ENCODE measurements around the gene NAA60.
A peak's percentile ranks its signal among the peaks of the same experiment; 100 is the strongest.
"Not testable (repeated sequence)": the region's sequence is repeated elsewhere in the genome, so short reads cannot be mapped to it uniquely, and the experiment has no call there.

NAA60 gene

DNA sequence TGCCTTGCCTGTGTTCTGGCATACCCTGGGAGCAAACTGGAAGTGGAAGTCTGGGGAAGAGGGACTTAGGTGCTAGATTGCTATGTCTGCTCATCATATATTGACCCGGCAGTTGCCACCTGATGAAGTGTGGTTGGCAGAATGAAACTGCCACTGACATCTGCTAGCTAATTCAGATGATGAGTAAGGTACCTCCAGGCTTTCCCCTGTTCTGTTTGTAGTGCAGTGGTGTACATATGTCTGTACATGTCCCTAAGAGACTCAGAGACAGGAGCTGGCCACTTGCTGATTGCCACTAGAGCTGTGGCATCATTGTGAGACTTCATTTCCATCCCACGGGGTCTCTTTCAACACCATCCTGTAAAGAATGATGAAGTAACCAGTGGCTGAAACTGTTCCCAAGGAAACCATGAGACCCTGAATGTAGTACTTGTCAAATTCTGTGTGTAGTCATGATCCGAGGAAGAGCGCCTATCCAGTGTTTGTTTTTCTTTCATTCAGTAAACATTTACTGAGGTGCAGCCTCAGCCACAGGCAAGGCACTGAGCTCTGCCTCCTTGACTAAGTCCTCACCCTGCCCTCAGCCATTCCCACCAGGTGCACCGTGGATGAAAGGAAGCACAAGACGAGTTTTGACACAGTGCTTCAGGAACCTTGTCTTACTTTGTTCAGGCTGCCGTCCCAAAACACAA, 70.6 kb downstream of the NAA60 start:
- Mint-ChIP-seq H3K9me3 (no peaks in the 10 kb centered on the region), H3K27me3 (no peaks in the 10 kb centered on the region), H3K4me3 (no peak overlapping the region), H3K4me1 (ENCODE audit: low read depth in 2 of 2) (peaks cover 15 to 20% of the 10 kb centered on the region in 2 donors), H3K36me3 (ENCODE audit: insufficient read depth) (peaks cover 21% of the 10 kb centered on the region), H3K27ac (peak overlapping the region in 1 of 2 donors; percentile 74)
- ATAC-seq (replicated peaks): no peak
- no peak for DNase-seq

GRCh38 chr16:3514621-3515020, 71.1 kb downstream of the NAA60 start:
- H3K36me3 Mint-ChIP-seq (ENCODE audit: insufficient read depth): peaks cover 22% of the 10 kb centered on the region
- ATAC-seq (replicated peaks): no peak
- H3K4me1 Mint-ChIP-seq (ENCODE audit: low read depth in 2 of 2): peaks cover 11 to 15% of the 10 kb centered on the region in 2 donors
- H3K9me3 Mint-ChIP-seq: no peaks in the 10 kb centered on the region
- DNase-seq: no peak
- no peak overlapping the region for H3K4me3 Mint-ChIP-seq
- peak overlapping the region in 1 of 2 donors; percentile 30 for H3K27ac Mint-ChIP-seq
- no peaks in the 10 kb centered on the region for H3K27me3 Mint-ChIP-seq

DNA sequence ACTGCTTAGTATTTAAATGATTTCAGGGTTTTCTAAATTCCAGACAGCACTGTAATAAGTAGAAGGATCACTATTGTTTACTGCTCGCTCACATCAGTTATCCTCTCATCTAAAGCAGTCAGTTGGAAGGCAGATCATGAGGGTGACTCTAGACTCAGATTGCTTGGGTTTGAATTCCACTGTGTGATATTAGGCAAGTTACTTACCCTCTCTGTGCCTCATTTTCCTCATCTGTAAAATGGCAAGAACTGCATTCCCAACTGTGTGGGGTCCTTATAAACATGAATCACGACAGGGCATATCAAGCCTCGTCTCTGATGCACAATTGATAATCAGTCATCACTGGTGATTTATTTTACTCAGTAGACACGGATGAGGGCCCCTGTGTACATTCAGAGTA, 72.4 kb downstream of the NAA60 start:
- no peak overlapping the region for H3K27ac Mint-ChIP-seq
- no peaks in the 10 kb centered on the region for H3K27me3 Mint-ChIP-seq
- no peaks in the 10 kb centered on the region for H3K9me3 Mint-ChIP-seq
- ATAC-seq (replicated peaks): no peak
- DNase-seq: no peak
- H3K4me3 Mint-ChIP-seq: no peak overlapping the region
- peaks cover 4 to 6% of the 10 kb centered on the region in 2 donors for H3K4me1 Mint-ChIP-seq (ENCODE audit: low read depth in 2 of 2)
- peaks cover 27% of the 10 kb centered on the region for H3K36me3 Mint-ChIP-seq (ENCODE audit: insufficient read depth)

GRCh38 chr16:3518292-3518985, 75.0 kb downstream of the NAA60 start:
- no peak for DNase-seq
- H3K27me3 Mint-ChIP-seq: no peaks in the 10 kb centered on the region
- no peak for ATAC-seq (replicated peaks)
- H3K4me3 Mint-ChIP-seq: no peak overlapping the region
- H3K36me3 Mint-ChIP-seq (ENCODE audit: insufficient read depth): peaks cover 19% of the 10 kb centered on the region
- H3K27ac Mint-ChIP-seq: no peak overlapping the region
- H3K9me3 Mint-ChIP-seq: no peaks in the 10 kb centered on the region
- peaks cover 1 to 4% of the 10 kb centered on the region in 2 donors for H3K4me1 Mint-ChIP-seq (ENCODE audit: low read depth in 2 of 2)

DNA sequence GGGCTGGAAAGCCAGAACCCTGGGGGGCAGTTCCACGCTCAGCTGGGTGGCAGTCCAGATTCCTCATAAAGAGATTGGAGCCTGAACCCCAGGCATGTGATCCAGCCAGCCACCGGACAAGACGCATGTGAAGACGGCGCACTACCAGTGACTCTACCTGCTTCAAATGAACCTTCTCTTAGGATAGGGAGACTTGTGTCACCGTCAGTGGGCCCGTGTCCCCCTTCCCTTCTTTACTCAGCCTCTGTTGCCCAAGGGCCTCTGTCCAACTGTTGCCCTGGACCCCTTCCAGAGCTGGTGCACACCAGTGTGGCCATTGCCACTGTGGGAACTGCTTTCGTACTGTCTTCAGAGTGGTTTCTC, 75.5 kb downstream of the NAA60 start:
- H3K4me1 Mint-ChIP-seq (ENCODE audit: low read depth in 2 of 2): peaks cover 0 to 4% of the 10 kb centered on the region in 2 donors
- H3K9me3 Mint-ChIP-seq: no peaks in the 10 kb centered on the region
- no peaks in the 10 kb centered on the region for H3K27me3 Mint-ChIP-seq
- H3K4me3 Mint-ChIP-seq: no peak overlapping the region
- DNase-seq (no peak), ATAC-seq (replicated peaks) (no peak)
- no peak overlapping the region for H3K27ac Mint-ChIP-seq
- peaks cover 17% of the 10 kb centered on the region for H3K36me3 Mint-ChIP-seq (ENCODE audit: insufficient read depth)

DNA sequence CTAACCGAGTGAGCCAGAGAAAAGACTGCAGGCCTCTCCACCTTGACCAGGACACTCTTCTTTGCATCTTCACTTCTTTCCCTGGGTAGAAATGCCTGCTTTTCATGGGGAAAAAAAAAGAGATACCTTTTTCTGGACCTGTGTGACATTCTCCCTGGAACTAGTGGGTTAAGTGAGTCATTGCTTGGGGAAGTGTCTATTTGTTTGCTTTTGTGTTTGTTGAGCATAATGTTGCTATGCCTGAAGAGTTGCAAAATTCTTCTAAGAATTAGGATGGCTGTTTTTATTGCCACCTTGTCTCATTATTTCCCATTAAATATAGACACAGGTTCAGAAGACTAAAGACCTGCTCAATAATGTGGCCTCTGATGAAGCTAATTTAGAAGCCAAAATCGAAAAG, 76.1 kb downstream of the NAA60 start:
- Mint-ChIP-seq H3K4me3 (no peak overlapping the region), H3K36me3 (ENCODE audit: insufficient read depth) (peaks cover 22% of the 10 kb centered on the region), H3K27ac (peak overlapping the region in 1 of 2 donors; percentile 73), H3K27me3 (no peaks in the 10 kb centered on the region), H3K9me3 (no peaks in the 10 kb centered on the region), H3K4me1 (ENCODE audit: low read depth in 2 of 2) (peaks cover 0 to 4% of the 10 kb centered on the region in 2 donors)
- DNase-seq (no peak), ATAC-seq (replicated peaks) (no peak)

DNA sequence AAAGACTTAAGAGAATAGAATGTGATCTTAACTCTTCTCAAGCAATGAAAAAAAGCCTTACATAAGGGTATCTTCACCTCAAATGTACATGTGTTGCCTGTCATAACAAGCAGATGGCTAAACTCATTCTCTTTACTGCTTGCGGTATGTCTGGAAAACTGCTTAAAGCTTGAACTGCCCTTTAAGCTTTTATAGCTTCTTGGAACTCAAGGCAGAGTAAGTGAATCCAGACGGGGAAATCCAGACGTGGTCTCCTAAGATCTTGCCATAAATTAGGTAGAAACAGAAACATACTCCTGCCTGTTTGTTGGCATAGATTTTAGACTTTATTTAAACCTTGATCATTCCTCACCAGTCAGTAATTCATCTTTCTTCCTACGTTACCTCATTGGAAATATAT, 76.9 kb downstream of the NAA60 start:
- Mint-ChIP-seq H3K27me3 (no peaks in the 10 kb centered on the region), H3K36me3 (ENCODE audit: insufficient read depth) (peaks cover 23% of the 10 kb centered on the region), H3K4me1 (ENCODE audit: low read depth in 2 of 2) (peaks cover 0 to 4% of the 10 kb centered on the region in 2 donors), H3K9me3 (no peaks in the 10 kb centered on the region), H3K4me3 (no peak overlapping the region), H3K27ac (no peak overlapping the region)
- DNase-seq: no peak
- ATAC-seq (replicated peaks): no peak

DNA sequence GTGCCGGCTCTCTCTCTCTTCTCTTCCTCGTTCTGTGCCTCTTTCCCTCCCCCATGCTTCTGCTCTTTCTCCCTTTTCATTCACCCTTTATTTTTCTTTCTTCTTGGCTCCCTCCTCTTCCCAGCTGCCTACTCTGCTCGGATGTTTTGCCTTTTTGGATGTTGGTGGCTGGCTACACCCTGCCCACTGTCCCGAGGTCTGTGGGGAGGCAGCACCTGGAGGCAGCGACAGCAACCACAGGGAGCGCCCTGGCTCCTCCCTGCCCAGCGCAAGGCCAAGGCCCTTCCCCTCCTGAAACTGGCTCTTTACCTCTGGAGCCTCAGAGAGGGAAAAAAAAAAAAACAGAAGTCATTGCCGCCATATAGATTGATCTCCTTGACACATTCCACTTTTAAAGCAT, 77.4 kb downstream of the NAA60 start:
- Mint-ChIP-seq H3K36me3 (ENCODE audit: insufficient read depth) (peaks cover 26% of the 10 kb centered on the region), H3K4me1 (ENCODE audit: low read depth in 2 of 2) (peaks cover 0 to 4% of the 10 kb centered on the region in 2 donors), H3K27ac (peak overlapping the region in 1 of 2 donors; percentile 5), H3K9me3 (no peaks in the 10 kb centered on the region), H3K27me3 (no peaks in the 10 kb centered on the region), H3K4me3 (no peak overlapping the region)
- DNase-seq (no peak), ATAC-seq (replicated peaks) (no peak)

DNA sequence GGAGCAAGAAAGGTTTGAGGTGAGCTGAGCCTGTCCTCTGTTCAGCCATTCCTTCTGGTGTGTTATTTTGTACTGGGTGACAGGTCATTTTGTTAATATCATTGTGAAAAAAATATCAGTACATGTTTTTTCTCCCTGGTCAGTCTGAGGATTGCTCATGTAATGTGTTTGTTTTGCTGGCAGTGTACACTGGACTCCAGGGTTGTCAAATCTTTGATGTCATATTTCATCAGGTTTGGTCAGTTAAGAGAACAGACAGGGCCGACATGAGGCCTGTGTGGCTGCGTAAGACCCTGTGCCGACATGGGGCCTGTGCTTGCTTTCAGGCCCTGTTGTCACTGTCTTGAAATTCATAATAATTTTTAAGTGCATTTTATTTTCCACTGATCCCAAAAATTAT, 79.8 kb downstream of the NAA60 start:
- Mint-ChIP-seq H3K9me3 (no peaks in the 10 kb centered on the region), H3K36me3 (ENCODE audit: insufficient read depth) (peaks cover 28% of the 10 kb centered on the region), H3K27ac (no peak overlapping the region), H3K4me3 (no peak overlapping the region), H3K4me1 (ENCODE audit: low read depth in 2 of 2) (peaks cover 9% of the 10 kb centered on the region in 2 donors), H3K27me3 (no peaks in the 10 kb centered on the region)
- no peak for DNase-seq
- ATAC-seq (replicated peaks): no peak

DNA sequence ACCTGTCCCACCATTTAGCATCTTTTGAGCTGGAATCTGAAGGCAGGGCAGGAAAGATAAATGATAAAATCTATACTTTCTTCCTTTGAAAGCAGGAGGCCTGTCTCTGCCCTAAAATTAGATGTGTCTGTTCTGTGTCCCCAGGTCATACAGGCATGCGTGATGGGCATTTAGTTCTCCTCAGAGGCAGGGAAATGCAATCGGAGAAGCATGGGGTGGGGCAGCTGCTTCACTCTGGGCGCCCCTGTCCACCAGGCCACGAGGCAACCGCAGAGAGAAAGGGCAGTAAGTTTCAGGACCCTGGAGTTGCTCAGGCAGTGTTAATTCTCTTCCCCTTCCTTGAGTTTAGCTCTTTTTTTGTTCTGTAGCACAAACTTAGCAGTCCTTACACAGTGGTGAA, 82.5 kb downstream of the NAA60 start:
- H3K9me3 Mint-ChIP-seq: no peaks in the 10 kb centered on the region
- H3K36me3 Mint-ChIP-seq (ENCODE audit: insufficient read depth): peaks cover 23% of the 10 kb centered on the region
- H3K4me1 Mint-ChIP-seq (ENCODE audit: low read depth in 2 of 2): peaks cover 6 to 9% of the 10 kb centered on the region in 2 donors
- no peak overlapping the region for H3K27ac Mint-ChIP-seq
- no peak for ATAC-seq (replicated peaks)
- no peak for DNase-seq
- H3K27me3 Mint-ChIP-seq: no peaks in the 10 kb centered on the region
- H3K4me3 Mint-ChIP-seq: no peak overlapping the region

DNA sequence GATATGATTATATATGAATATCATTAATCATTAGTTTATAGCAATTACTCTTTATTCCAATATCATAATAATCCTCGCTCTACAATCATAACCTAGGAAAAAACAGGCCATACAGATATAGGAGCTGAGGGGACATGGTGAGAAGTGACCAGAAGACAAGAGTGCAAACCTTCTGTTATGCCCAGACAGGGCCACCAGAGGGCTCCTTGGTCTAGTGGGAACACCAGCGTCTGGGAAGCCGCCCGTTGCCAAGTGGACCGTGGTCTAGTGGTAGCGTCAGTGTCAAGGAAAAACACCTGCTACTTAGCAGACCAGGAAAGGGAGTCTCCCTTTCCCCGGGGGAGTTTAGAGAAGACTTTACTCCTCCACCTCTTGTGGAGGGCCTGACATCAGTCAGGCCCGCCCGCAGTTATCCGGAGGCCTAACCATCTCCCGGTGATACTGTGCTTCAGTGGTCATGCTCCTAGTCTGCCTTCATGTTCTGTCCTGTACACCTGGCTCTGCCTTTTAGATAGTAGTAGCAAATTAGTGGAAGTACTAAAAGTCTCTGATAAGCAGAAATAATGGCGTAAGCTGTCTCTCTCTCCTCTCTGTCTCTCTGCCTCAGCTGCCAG, 83.8 kb downstream of the NAA60 start:
- not testable (repeated sequence) for H3K9me3 Mint-ChIP-seq; H3K27me3 Mint-ChIP-seq; H3K4me1 Mint-ChIP-seq (ENCODE audit: low read depth in 2 of 2); ATAC-seq (replicated peaks); H3K4me3 Mint-ChIP-seq
- peak; percentile 40 to 47 (median 44) for DNase-seq
- peak overlapping the region in 1 of 2 donors; percentile 83 for H3K27ac Mint-ChIP-seq
- peaks cover 32% of the 10 kb centered on the region for H3K36me3 Mint-ChIP-seq (ENCODE audit: insufficient read depth)

DNA sequence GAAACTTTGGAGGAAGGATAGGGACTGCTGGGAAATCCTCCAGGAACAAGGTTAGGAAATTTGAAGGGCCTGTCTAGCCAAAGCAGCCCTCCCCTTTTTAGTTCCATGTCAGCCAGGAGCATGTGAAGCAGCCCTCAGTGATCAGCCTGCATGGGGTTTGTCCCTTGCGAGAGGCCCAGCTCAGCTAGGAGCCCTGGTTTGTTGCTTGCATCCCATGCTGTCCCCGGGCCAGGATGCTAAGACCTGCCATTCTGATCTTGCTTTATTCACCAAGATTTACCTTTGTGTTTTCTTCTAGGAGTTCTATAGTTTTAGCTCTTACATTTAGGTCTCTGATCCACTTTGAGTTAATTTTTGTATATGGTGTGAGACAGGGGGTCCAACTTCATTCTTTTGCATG, 84.9 kb downstream of the NAA60 start:
- DNase-seq (no peak), ATAC-seq (replicated peaks) (no peak)
- Mint-ChIP-seq H3K4me1 (ENCODE audit: low read depth in 2 of 2) (peaks cover 6 to 9% of the 10 kb centered on the region in 2 donors), H3K27me3 (no peaks in the 10 kb centered on the region), H3K36me3 (ENCODE audit: insufficient read depth) (peaks cover 36% of the 10 kb centered on the region), H3K27ac (peak overlapping the region in 1 of 2 donors; percentile 83), H3K4me3 (no peak overlapping the region), H3K9me3 (no peaks in the 10 kb centered on the region)

DNA sequence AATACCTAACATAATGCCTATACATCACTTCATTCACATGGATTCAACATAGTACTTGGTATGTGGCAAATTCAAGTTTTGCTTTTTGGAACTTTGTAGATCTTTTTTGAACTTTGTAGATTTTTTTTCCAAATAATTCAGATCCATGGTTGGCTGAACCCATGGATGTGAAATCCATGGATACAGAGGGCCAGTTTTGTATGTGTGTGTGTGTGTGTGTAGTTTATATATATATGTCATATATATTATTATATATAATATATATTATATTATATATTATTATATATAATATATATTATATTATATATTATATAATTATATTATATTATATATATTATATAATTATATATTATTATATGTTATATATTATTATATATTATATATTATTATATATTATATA, 85.7 kb downstream of the NAA60 start:
- Mint-ChIP-seq H3K36me3 (ENCODE audit: insufficient read depth) (peaks cover 34% of the 10 kb centered on the region), H3K27me3 (no peaks in the 10 kb centered on the region), H3K9me3 (no peaks in the 10 kb centered on the region), H3K4me3 (no peak overlapping the region), H3K27ac (no peak overlapping the region), H3K4me1 (ENCODE audit: low read depth in 2 of 2) (peaks cover 10 to 12% of the 10 kb centered on the region in 2 donors)
- ATAC-seq (replicated peaks) (no peak), DNase-seq (no peak)

DNA sequence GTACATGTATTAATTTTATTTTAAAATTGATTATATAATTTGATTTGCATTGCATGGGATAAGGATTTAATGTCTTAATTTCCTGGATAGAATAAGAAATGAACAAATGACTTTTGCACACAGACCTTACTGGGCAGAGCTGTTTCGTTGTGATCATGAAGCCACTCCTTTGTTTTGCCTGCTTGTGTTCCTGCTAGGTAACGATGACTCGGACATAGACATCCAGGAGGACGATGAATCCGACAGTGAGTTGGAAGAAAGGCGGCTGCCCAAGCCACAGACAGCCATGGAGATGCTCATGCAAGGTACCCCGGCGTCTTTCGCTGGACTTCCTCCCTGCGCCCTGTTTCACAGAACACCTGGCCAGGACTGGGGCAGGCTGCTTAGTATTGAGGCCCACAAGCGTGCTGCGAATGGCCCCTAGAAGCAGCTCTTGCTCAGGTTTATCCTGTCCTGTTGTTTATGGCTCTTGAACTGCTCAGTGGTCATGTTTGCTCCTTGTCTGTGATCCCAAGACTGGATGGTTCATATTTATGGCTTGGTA, 87.0 kb downstream of the NAA60 start:
- H3K36me3 Mint-ChIP-seq (ENCODE audit: insufficient read depth): peaks cover 29% of the 10 kb centered on the region
- H3K4me3 Mint-ChIP-seq: no peak overlapping the region
- no peaks in the 10 kb centered on the region for H3K9me3 Mint-ChIP-seq
- peaks cover 17 to 18% of the 10 kb centered on the region in 2 donors for H3K4me1 Mint-ChIP-seq (ENCODE audit: low read depth in 2 of 2)
- DNase-seq (no peak), ATAC-seq (replicated peaks) (no peak)
- no peak overlapping the region for H3K27ac Mint-ChIP-seq
- H3K27me3 Mint-ChIP-seq: no peaks in the 10 kb centered on the region

All from effector memory CD8-positive, alpha-beta T cell (primary cell).